ENCODE measurements around the gene KIF6. TPM values are rescaled to one million over a fixed set of nuclear protein-coding genes. Genes with fewer than 3 reads are reported as not detected.

The KIF6 gene
- total RNA-seq, 2 experiments from 2014 or later, result not detected

GRCh38 chr6:39301606-39302005 is 423.6 kb downstream of the KIF6 start:
- ATAC-seq (ENCODE audit: poor library complexity) (no peak), DNase-seq (no peak)
- Histone ChIP-seq H3K36me3 (ENCODE audit: insufficient read depth, low read length) (no peaks in the 10 kb centered on the region), H3K4me3 (ENCODE audit: low read length) (no peak overlapping the region), H3K27ac (ENCODE audit: low read depth in 1 of 2, low read length in 2 of 2) (no peak overlapping the region), H3K9me3 (ENCODE audit: control insufficient read depth in 1 of 2, insufficient read depth in 1 of 2, low read length in 2 of 2) (no peaks in the 10 kb centered on the region), H3K27me3 (ENCODE audit: control insufficient read depth in 1 of 2, insufficient read depth in 2 of 2, low read length in 2 of 2) (no peaks in the 10 kb centered on the region), H3K4me1 (ENCODE audit: insufficient read depth, low read length) (peaks cover 9% of the 10 kb centered on the region)
- H3K4me1 Mint-ChIP-seq (ENCODE audit: low read depth), result peaks cover 4% of the 10 kb centered on the region
- no peak for TF ChIP-seq CTCF (IDR thresholded peaks at IDR 0.05)
- no peak overlapping the region for H3K27ac Mint-ChIP-seq
- ChIA-PET CTCF (no interaction called here), POLR2A (no interaction called here)
- intact Hi-C loops (cut with DNase I, micrococcal nuclease), result loop anchor here (2.0 to 10.0 kb wide), 4 partner anchors 207 to 329 kb away; no protein-coding TSS in a partner anchor
- H3K4me3 Mint-ChIP-seq, result no peak overlapping the region
- H3K36me3 Mint-ChIP-seq (ENCODE audit: low read depth), result no peaks in the 10 kb centered on the region
- H3K9me3 Mint-ChIP-seq, result no peaks in the 10 kb centered on the region
- H3K27me3 Mint-ChIP-seq, result no peaks in the 10 kb centered on the region

DNA sequence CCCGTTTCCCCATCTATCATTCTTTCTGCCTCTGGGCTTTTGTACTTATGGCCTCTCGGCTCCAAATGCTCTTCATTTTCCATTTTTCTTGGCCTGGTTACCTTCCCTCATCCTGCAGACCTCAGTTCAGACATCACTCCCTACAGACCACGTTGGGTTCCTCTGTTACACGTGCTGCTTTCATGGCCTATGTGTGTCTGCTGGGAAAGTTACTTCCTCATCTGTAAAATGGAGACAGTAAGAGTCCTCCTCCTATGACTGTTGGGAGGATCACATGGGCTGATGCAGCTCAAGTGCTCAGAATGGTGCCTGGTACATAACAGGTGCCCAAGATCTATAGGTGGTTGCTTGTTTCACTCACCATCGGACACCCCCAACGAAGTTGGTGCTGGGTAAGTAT is 424.5 kb downstream of the KIF6 start:
- Histone ChIP-seq H3K4me1 (ENCODE audit: insufficient read depth, low read length) (peaks cover 9% of the 10 kb centered on the region), H3K27ac (ENCODE audit: low read depth in 1 of 2, low read length in 2 of 2) (no peak overlapping the region), H3K27me3 (ENCODE audit: control insufficient read depth in 1 of 2, insufficient read depth in 2 of 2, low read length in 2 of 2) (no peaks in the 10 kb centered on the region), H3K36me3 (ENCODE audit: insufficient read depth, low read length) (no peaks in the 10 kb centered on the region), H3K9me3 (ENCODE audit: control insufficient read depth in 1 of 2, insufficient read depth in 1 of 2, low read length in 2 of 2) (no peaks in the 10 kb centered on the region), H3K4me3 (ENCODE audit: low read length) (no peak overlapping the region)
- Mint-ChIP-seq H3K9me3 (no peaks in the 10 kb centered on the region), H3K27me3 (no peaks in the 10 kb centered on the region), H3K27ac (no peak overlapping the region), H3K36me3 (ENCODE audit: low read depth) (no peaks in the 10 kb centered on the region), H3K4me1 (ENCODE audit: low read depth) (peaks cover 4% of the 10 kb centered on the region), H3K4me3 (no peak overlapping the region)
- intact Hi-C loops (cut with DNase I, micrococcal nuclease), result loop anchor here (5.0 to 10.0 kb wide), 2 partner anchors 206 to 303 kb away; no protein-coding TSS in a partner anchor
- ATAC-seq (ENCODE audit: poor library complexity), result no peak
- ChIA-PET CTCF (no interaction called here), POLR2A (no interaction called here)
- no peak for DNase-seq
- TF ChIP-seq CTCF (IDR thresholded peaks at IDR 0.05), result no peak

DNA sequence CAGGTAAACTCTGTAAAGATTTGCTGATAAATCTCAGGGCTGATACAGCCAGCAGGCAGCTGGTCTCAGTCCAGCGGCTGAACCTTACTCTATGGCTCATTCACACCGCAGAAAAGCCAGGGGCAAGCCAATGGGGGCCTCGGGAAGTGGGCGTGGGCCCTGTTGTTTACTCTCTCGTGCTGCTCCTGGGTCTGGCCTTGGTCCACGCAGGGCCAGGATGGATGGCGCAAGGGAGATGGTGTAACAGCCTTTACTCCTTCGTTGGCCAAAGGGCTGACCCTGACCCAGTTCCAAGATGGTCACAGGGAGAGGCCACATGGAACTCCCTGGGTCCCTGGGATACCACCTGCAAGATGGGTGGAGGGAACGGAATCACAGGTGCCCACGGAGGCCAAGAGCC is 427.1 kb downstream of the KIF6 start:
- intact Hi-C loops (cut with DNase I, micrococcal nuclease), result no loop called here
- H3K9me3 ChIP-seq (ENCODE audit: control insufficient read depth in 1 of 2, insufficient read depth in 1 of 2, low read length in 2 of 2), result no peaks in the 10 kb centered on the region
- no peaks in the 10 kb centered on the region for H3K27me3 Mint-ChIP-seq
- no peak overlapping the region for H3K4me3 ChIP-seq (ENCODE audit: low read length)
- H3K27ac ChIP-seq (ENCODE audit: low read depth in 1 of 2, low read length in 2 of 2), result no peak overlapping the region
- H3K4me1 Mint-ChIP-seq (ENCODE audit: low read depth), result peaks cover 3% of the 10 kb centered on the region
- DNase-seq, result no peak
- no peak overlapping the region for H3K4me3 Mint-ChIP-seq
- no peaks in the 10 kb centered on the region for H3K36me3 Mint-ChIP-seq (ENCODE audit: low read depth)
- peaks cover 6% of the 10 kb centered on the region for H3K4me1 ChIP-seq (ENCODE audit: insufficient read depth, low read length)
- TF ChIP-seq CTCF (IDR thresholded peaks at IDR 0.05), result no peak
- ATAC-seq (ENCODE audit: poor library complexity), result no peak
- POLR2A ChIA-PET, result no interaction called here
- no peaks in the 10 kb centered on the region for H3K36me3 ChIP-seq (ENCODE audit: insufficient read depth, low read length)
- H3K9me3 Mint-ChIP-seq, result no peaks in the 10 kb centered on the region
- CTCF ChIA-PET, result no interaction called here
- H3K27me3 ChIP-seq (ENCODE audit: control insufficient read depth in 1 of 2, insufficient read depth in 2 of 2, low read length in 2 of 2), result no peaks in the 10 kb centered on the region
- no peak overlapping the region for H3K27ac Mint-ChIP-seq
